HepG2 (cell line): ENCODE measurements around the gene CENATAC.

Experiments
- ADNP ChIP-seq: sonication (generic); formaldehyde crosslinking; IDR thresholded peaks from 2 replicates; pipeline ENCODE4 v1.4.0; 2020; ENCODE audit warnings: missing genetic modification reagents
- MAFF ChIP-seq: IDR thresholded peaks from 2 replicates; pipeline ENCODE4 v1.6.1; 2011; ENCODE audit warnings: low read depth, low read length, improper control_type of control experiment
- NBN ChIP-seq: fragments of 450-650 bp; conservative IDR thresholded peaks from 2 replicates; pipeline ENCODE4 v1.6.1; 2017
- TFE3 ChIP-seq: IDR thresholded peaks from 2 replicates; pipeline ENCODE4 v1.6.1; 2016
- TGIF2 ChIP-seq: IDR thresholded peaks from 2 replicates; pipeline ENCODE4 v1.6.1; 2016; ENCODE audit warnings: control low read depth, missing compliant biosample characterization
- ZNF891 ChIP-seq: sonication (generic); formaldehyde crosslinking; IDR thresholded peaks from 2 replicates; pipeline ENCODE4 v1.5.0; 2020; ENCODE audit warnings: mild to moderate bottlenecking, missing genetic modification reagents

GRCh38 chr11:119065369-119065768, 67.4 kb downstream of the CENATAC start:
- TF ChIP-seq TGIF2 (no peak), MAFF (no peak), TFE3 (CRISPR knock-in tag) (no peak), ZNF891 (no peak), ADNP (CRISPR knock-in tag) (no peak), NBN (no peak)
